Trophoblast cell (in vitro differentiated cells and primary cell): ENCODE data around the gene PGM1.

ENCODE experiments used
- DNase-seq, 2 donors: peaks; one replicate each; pipeline ENCODE4 v3.0.0-alpha.2; 2016
- H2AFZ ChIP-seq: 2 replicates; pipeline ENCODE4 v1.6.1; 2013; ENCODE audit warnings: low read length, moderate library complexity, mild to moderate bottlenecking; ENCODE audit not compliant: insufficient read depth, poor library complexity
- H2AK5ac ChIP-seq: 2 replicates; pipeline ENCODE4 v1.6.1; 2013; ENCODE audit warnings: mild to moderate bottlenecking, low read length
- H2BK120ac ChIP-seq: 2 replicates; pipeline ENCODE4 v1.6.1; 2013; ENCODE audit warnings: low read length, mild to moderate bottlenecking, moderate library complexity; ENCODE audit not compliant: insufficient read depth, poor library complexity
- H2BK12ac ChIP-seq: 2 replicates; pipeline ENCODE4 v1.6.1; 2013; ENCODE audit warnings: mild to moderate bottlenecking, low read length, moderate library complexity
- H2BK5ac ChIP-seq: 2 replicates; pipeline ENCODE4 v1.6.1; 2013; ENCODE audit warnings: low read length, low read depth, moderate library complexity, mild to moderate bottlenecking; ENCODE audit not compliant: poor library complexity
- H3K14ac ChIP-seq: 2 replicates; pipeline ENCODE4 v1.6.1; 2013; ENCODE audit warnings: mild to moderate bottlenecking, low read length
- H3K18ac ChIP-seq: 2 replicates; pipeline ENCODE4 v1.6.1; 2013; ENCODE audit warnings: mild to moderate bottlenecking, low read length
- H3K23ac ChIP-seq: 2 replicates; pipeline ENCODE4 v1.6.1; 2013; ENCODE audit warnings: low read length
- H3K27ac ChIP-seq: 2 replicates; pipeline ENCODE4 v1.5.1; 2013; ENCODE audit warnings: low read depth, mild to moderate bottlenecking, inconsistent platforms, low read length, moderate library complexity
- H3K27me3 ChIP-seq: 2 replicates; pipeline ENCODE4 v1.6.1; 2013; ENCODE audit warnings: inconsistent platforms, mild to moderate bottlenecking, low read length, moderate library complexity; ENCODE audit not compliant: insufficient read depth
- H3K36me3 ChIP-seq, 2 experiments: 1 replicate in 1 of 2; 2 replicates in 1 of 2; pipeline ENCODE4 v1.6.1; 2013; ENCODE audit warnings: low read length in 2 of 2, mild to moderate bottlenecking in 2 of 2, moderate library complexity in 1 of 2; ENCODE audit not compliant: insufficient read depth in 2 of 2, control insufficient read depth in 1 of 2
- H3K4ac ChIP-seq: 2 replicates; pipeline ENCODE4 v1.6.1; 2013; ENCODE audit warnings: low read depth, mild to moderate bottlenecking, low read length, moderate library complexity
- H3K4me1 ChIP-seq, 2 experiments: 1 replicate in 1 of 2; 2 replicates in 1 of 2; pipeline ENCODE4 v1.6.1; 2013; ENCODE audit warnings: low read length in 2 of 2, mild to moderate bottlenecking in 2 of 2, moderate library complexity in 1 of 2; ENCODE audit not compliant: insufficient read depth in 2 of 2, control insufficient read depth in 1 of 2
- H3K4me2 ChIP-seq: 2 replicates; pipeline ENCODE4 v1.6.1; 2013; ENCODE audit warnings: inconsistent platforms, mild to moderate bottlenecking, low read length, moderate library complexity
- H3K4me3 ChIP-seq: 2 replicates; pipeline ENCODE4 v1.5.1; 2013; ENCODE audit warnings: mild to moderate bottlenecking, low read depth, low read length, inconsistent platforms
- H3K79me1 ChIP-seq: one replicate; pipeline ENCODE4 v1.6.1; 2013; ENCODE audit warnings: low read length
- H3K79me2 ChIP-seq: 2 replicates; pipeline ENCODE4 v1.6.1; 2013; ENCODE audit warnings: low read length, mild to moderate bottlenecking; ENCODE audit not compliant: control insufficient read depth, insufficient read depth, poor library complexity
- H3K9ac ChIP-seq: 2 replicates; pipeline ENCODE4 v1.6.1; 2013; ENCODE audit warnings: mild to moderate bottlenecking, low read length
- H3K9me3 ChIP-seq: 2 replicates; pipeline ENCODE4 v1.6.1; 2013; ENCODE audit warnings: low read depth, mild to moderate bottlenecking, control low read depth, inconsistent platforms, low read length; ENCODE audit not compliant: insufficient read depth
- H4K12ac ChIP-seq: 2 replicates; pipeline ENCODE4 v1.6.1; 2013; ENCODE audit warnings: low read depth, mild to moderate bottlenecking, low read length, moderate library complexity
- H4K8ac ChIP-seq: 2 replicates; pipeline ENCODE4 v1.6.1; 2013; ENCODE audit warnings: low read depth, mild to moderate bottlenecking, low read length, moderate library complexity
- H4K91ac ChIP-seq: one replicate; pipeline ENCODE4 v1.6.1; 2013; ENCODE audit warnings: low read depth, mild to moderate bottlenecking, low read length, moderate library complexity
- WGBS: extraction: QIAGEN DNeasy Blood & Tissue Kit; methylation state at CpG from one replicate; pipeline ENCODE4 v1.1.7; 2013; ENCODE audit warnings: missing lambda C conversion rate; ENCODE audit not compliant: insufficient read length, insufficient coverage; ENCODE audit errors: extremely low coverage; 5-methylcytosine and 5-hydroxymethylcytosine counted together

The PGM1 gene

GRCh38 chr1:63683759-63684158, 90.5 kb downstream of the PGM1 start:
- H4K91ac ChIP-seq = no peak overlapping the region
- no peak for DNase-seq
- H2BK12ac ChIP-seq = no peak overlapping the region
- H2BK120ac ChIP-seq = no peak overlapping the region
- no peak overlapping the region for H3K4me2 ChIP-seq
- H3K36me3 ChIP-seq = no peaks in the 10 kb centered on the region
- no peak overlapping the region for H3K27ac ChIP-seq
- no peaks in the 10 kb centered on the region for H3K79me2 ChIP-seq
- no peaks in the 10 kb centered on the region for H3K9me3 ChIP-seq
- no peak overlapping the region for H3K14ac ChIP-seq
- H2AK5ac ChIP-seq = no peak overlapping the region
- H3K4me1 ChIP-seq = no peaks in the 10 kb centered on the region
- H4K8ac ChIP-seq = no peak overlapping the region
- H3K9ac ChIP-seq = no peak overlapping the region
- no peak overlapping the region for H2AFZ ChIP-seq
- no peak overlapping the region for H2BK5ac ChIP-seq
- H3K18ac ChIP-seq = no peak overlapping the region
- H3K4ac ChIP-seq = no peak overlapping the region
- H3K23ac ChIP-seq = no peak overlapping the region
- H4K12ac ChIP-seq = no peak overlapping the region
- no peaks in the 10 kb centered on the region for H3K79me1 ChIP-seq
- no CpG with 5 or more reads among the region's 3 CpGs for WGBS
- no peak overlapping the region for H3K4me3 ChIP-seq
- no peaks in the 10 kb centered on the region for H3K27me3 ChIP-seq

GRCh38 chr1:63686696-63687095, 93.5 kb downstream of the PGM1 start:
- Histone ChIP-seq H3K23ac (no peak overlapping the region), H3K4me2 (no peak overlapping the region), H4K91ac (no peak overlapping the region), H3K18ac (no peak overlapping the region), H4K12ac (no peak overlapping the region), H3K14ac (no peak overlapping the region), H2BK5ac (no peak overlapping the region), H2BK12ac (no peak overlapping the region), H3K36me3 (no peaks in the 10 kb centered on the region), H2AFZ (no peak overlapping the region), H3K27me3 (no peaks in the 10 kb centered on the region), H3K4me1 (no peaks in the 10 kb centered on the region), H3K79me2 (no peaks in the 10 kb centered on the region), H4K8ac (no peak overlapping the region), H3K79me1 (no peaks in the 10 kb centered on the region), H3K4me3 (no peak overlapping the region), H3K9ac (no peak overlapping the region), H2AK5ac (no peak overlapping the region), H3K9me3 (no peaks in the 10 kb centered on the region), H3K4ac (no peak overlapping the region), H3K27ac (no peak overlapping the region), H2BK120ac (no peak overlapping the region)
- DNase-seq = no peak
- WGBS = 100% methylated on average over 1 of the region's 1 CpG

- no peaks in the 10 kb centered on the region for H3K79me2 ChIP-seq
- WGBS = no CpG with 5 or more reads among the region's 6 CpGs
- no peak overlapping the region for H3K9ac ChIP-seq
- no peaks in the 10 kb centered on the region for H3K27me3 ChIP-seq
- no peak overlapping the region for H2AFZ ChIP-seq
- H3K4me2 ChIP-seq = no peak overlapping the region
- H3K27ac ChIP-seq = no peak overlapping the region
- H3K79me1 ChIP-seq = no peaks in the 10 kb centered on the region
- no peaks in the 10 kb centered on the region for H3K9me3 ChIP-seq
- H4K91ac ChIP-seq = no peak overlapping the region
- no peak overlapping the region for H3K4me3 ChIP-seq
- no peak overlapping the region for H3K18ac ChIP-seq
- no peaks in the 10 kb centered on the region for H3K4me1 ChIP-seq
- H4K12ac ChIP-seq = no peak overlapping the region
- DNase-seq = peak in 1 of 2 donors; percentile 8
- no peaks in the 10 kb centered on the region for H3K36me3 ChIP-seq
- no peak overlapping the region for H3K4ac ChIP-seq
- H2AK5ac ChIP-seq = no peak overlapping the region
- no peak overlapping the region for H2BK120ac ChIP-seq
- no peak overlapping the region for H4K8ac ChIP-seq
- H3K14ac ChIP-seq = no peak overlapping the region
- H3K23ac ChIP-seq = no peak overlapping the region
- H2BK12ac ChIP-seq = no peak overlapping the region
- H2BK5ac ChIP-seq = no peak overlapping the region
These were observed 95.2 kb downstream of the PGM1 start for GRCh38 chr1:63688302-63688890.

GRCh38 chr1:63690966-63691700, 97.9 kb downstream of the PGM1 start:
- Histone ChIP-seq H3K23ac (no peak overlapping the region), H3K27me3 (no peaks in the 10 kb centered on the region), H4K8ac (no peak overlapping the region), H4K91ac (no peak overlapping the region), H3K27ac (no peak overlapping the region), H3K4me2 (no peak overlapping the region), H3K36me3 (no peaks in the 10 kb centered on the region), H3K14ac (no peak overlapping the region), H3K79me1 (no peaks in the 10 kb centered on the region), H3K4me1 (no peaks in the 10 kb centered on the region), H3K79me2 (no peaks in the 10 kb centered on the region), H3K9ac (no peak overlapping the region), H3K18ac (no peak overlapping the region), H2BK12ac (no peak overlapping the region), H3K9me3 (no peaks in the 10 kb centered on the region), H4K12ac (no peak overlapping the region), H2BK120ac (no peak overlapping the region), H2BK5ac (no peak overlapping the region), H3K4ac (no peak overlapping the region), H3K4me3 (no peak overlapping the region), H2AFZ (no peak overlapping the region), H2AK5ac (no peak overlapping the region)
- DNase-seq = no peak
- no CpG with 5 or more reads among the region's 6 CpGs for WGBS
